ENCODE results near the gene FAM20C.

GRCh38 chr7:211033-211714 lies 18.8 kb downstream of the FAM20C start:
- TF ChIP-seq CBX5 (IDR thresholded peaks at IDR 0.05; ENCODE audit: low read depth) (no peak), EZH2 (IDR thresholded peaks at IDR 0.05; ENCODE audit: borderline replicate concordance, control insufficient read depth, low read depth, low read length) (no peak), CTCF (IDR thresholded peaks at IDR 0.05 in 2 of 3, conservative IDR thresholded peaks at IDR 0.05 in 1 of 3; ENCODE audit: control insufficient read depth in 2 of 3, extremely low read depth in 1 of 3, insufficient read depth in 1 of 3, low read depth in 3 of 3, low read length in 3 of 3) (no peak), CHD2 (IDR thresholded peaks at IDR 0.05; ENCODE audit: borderline replicate concordance, low read depth, low read length) (no peak), IKZF1 (conservative IDR thresholded peaks at IDR 0.05) (no peak), E4F1 (IDR thresholded peaks at IDR 0.05; ENCODE audit: borderline replicate concordance, partially characterized antibody) (no peak), SIN3A (IDR thresholded peaks at IDR 0.05; ENCODE audit: low read depth, low read length) (no peak), RCOR1 (conservative IDR thresholded peaks at IDR 0.05; ENCODE audit: low read depth, low read length) (no peak), POLR2AphosphoS5 (IDR thresholded peaks at IDR 0.05; ENCODE audit: low read length) (no peak), ZNF24 (IDR thresholded peaks at IDR 0.05) (no peak), KLF5 (IDR thresholded peaks at IDR 0.05; ENCODE audit: partially characterized antibody) (no peak), CBX3 (IDR thresholded peaks at IDR 0.05; ENCODE audit: borderline replicate concordance, low read depth) (no peak)
- TF ChIP-seq, protein P1, sequence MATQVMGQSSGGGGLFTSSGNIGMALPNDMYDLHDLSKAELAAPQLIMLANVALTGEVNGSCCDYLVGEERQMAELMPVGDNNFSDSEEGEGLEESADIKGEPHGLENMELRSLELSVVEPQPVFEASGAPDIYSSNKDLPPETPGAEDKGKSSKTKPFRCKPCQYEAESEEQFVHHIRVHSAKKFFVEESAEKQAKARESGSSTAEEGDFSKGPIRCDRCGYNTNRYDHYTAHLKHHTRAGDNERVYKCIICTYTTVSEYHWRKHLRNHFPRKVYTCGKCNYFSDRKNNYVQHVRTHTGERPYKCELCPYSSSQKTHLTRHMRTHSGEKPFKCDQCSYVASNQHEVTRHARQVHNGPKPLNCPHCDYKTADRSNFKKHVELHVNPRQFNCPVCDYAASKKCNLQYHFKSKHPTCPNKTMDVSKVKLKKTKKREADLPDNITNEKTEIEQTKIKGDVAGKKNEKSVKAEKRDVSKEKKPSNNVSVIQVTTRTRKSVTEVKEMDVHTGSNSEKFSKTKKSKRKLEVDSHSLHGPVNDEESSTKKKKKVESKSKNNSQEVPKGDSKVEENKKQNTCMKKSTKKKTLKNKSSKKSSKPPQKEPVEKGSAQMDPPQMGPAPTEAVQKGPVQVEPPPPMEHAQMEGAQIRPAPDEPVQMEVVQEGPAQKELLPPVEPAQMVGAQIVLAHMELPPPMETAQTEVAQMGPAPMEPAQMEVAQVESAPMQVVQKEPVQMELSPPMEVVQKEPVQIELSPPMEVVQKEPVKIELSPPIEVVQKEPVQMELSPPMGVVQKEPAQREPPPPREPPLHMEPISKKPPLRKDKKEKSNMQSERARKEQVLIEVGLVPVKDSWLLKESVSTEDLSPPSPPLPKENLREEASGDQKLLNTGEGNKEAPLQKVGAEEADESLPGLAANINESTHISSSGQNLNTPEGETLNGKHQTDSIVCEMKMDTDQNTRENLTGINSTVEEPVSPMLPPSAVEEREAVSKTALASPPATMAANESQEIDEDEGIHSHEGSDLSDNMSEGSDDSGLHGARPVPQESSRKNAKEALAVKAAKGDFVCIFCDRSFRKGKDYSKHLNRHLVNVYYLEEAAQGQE (IDR thresholded peaks at IDR 0.05; ENCODE audit: low read depth, low read length) = no peak
